ENCODE data around the gene SPO11. TPM values are rescaled to one million over a fixed set of nuclear protein-coding genes. Genes with fewer than 3 reads are reported as not detected.

The SPO11 gene
- total RNA-seq, 2 donors from 2014 or later = 2.6 TPM; not detected in 1

GRCh38 chr20:57323034-57323433 is 6.6 kb upstream of the SPO11 start:
- no peaks in the 10 kb centered on the region for H3K27me3 ChIP-seq (replicated peaks; ENCODE audit: insufficient read depth)
- DNase-seq (ENCODE audit: low spot score) = no peak
- no peak overlapping the region for H3K4me3 ChIP-seq
- no peak for TF ChIP-seq POLR2A (IDR thresholded peaks at IDR 0.05)
- no peak for TF ChIP-seq CTCF (IDR thresholded peaks at IDR 0.05)
- TF ChIP-seq POLR2AphosphoS5 (IDR thresholded peaks at IDR 0.05) = no peak
- WGBS = 18% methylated on average over 6 of the region's 6 CpGs
- no peaks in the 10 kb centered on the region for H3K4me1 ChIP-seq (replicated peaks)
- H3K36me3 ChIP-seq = no peaks in the 10 kb centered on the region
- intact Hi-C loops (cut with DNase I) = no loop called here
- no peak overlapping the region for H3K27ac ChIP-seq
- H3K9me3 ChIP-seq = no peaks in the 10 kb centered on the region

- intact Hi-C loops (cut with DNase I) = no loop called here
- H3K36me3 ChIP-seq = no peaks in the 10 kb centered on the region
- H3K9me3 ChIP-seq = no peaks in the 10 kb centered on the region
- no peak overlapping the region for H3K27ac ChIP-seq
- no peak for TF ChIP-seq CTCF (IDR thresholded peaks at IDR 0.05)
- no peak for TF ChIP-seq POLR2AphosphoS5 (IDR thresholded peaks at IDR 0.05)
- no peak for TF ChIP-seq POLR2A (IDR thresholded peaks at IDR 0.05)
- 86% methylated on average over 12 of the region's 12 CpGs for WGBS
- DNase-seq (ENCODE audit: low spot score) = no peak
- no peaks in the 10 kb centered on the region for H3K4me1 ChIP-seq (replicated peaks)
- no peak overlapping the region for H3K4me3 ChIP-seq
- H3K27me3 ChIP-seq (replicated peaks; ENCODE audit: insufficient read depth) = no peaks in the 10 kb centered on the region
Observed at GRCh38 chr20:57325632-57326356, 3.8 kb upstream of the SPO11 start.

- H3K4me3 ChIP-seq = no peak overlapping the region
- intact Hi-C loops (cut with DNase I) = no loop called here
- peak; percentile 62 for DNase-seq (ENCODE audit: low spot score)
- no peaks in the 10 kb centered on the region for H3K4me1 ChIP-seq (replicated peaks)
- WGBS = 35% methylated on average over 8 of the region's 8 CpGs
- no peak overlapping the region for H3K27ac ChIP-seq
- H3K36me3 ChIP-seq = no peaks in the 10 kb centered on the region
- H3K27me3 ChIP-seq (replicated peaks; ENCODE audit: insufficient read depth) = no peaks in the 10 kb centered on the region
- TF ChIP-seq CTCF (IDR thresholded peaks at IDR 0.05) (no peak), POLR2AphosphoS5 (IDR thresholded peaks at IDR 0.05) (peak; percentile 16)
- H3K9me3 ChIP-seq = no peaks in the 10 kb centered on the region
Observed at GRCh38 chr20:57326667-57327455, 2.7 kb upstream of the SPO11 start.

- intact Hi-C loops (cut with DNase I) = no loop called here
- Histone ChIP-seq H3K27ac (no peak overlapping the region), H3K4me1 (replicated peaks) (no peaks in the 10 kb centered on the region), H3K4me3 (no peak overlapping the region), H3K27me3 (replicated peaks; ENCODE audit: insufficient read depth) (no peaks in the 10 kb centered on the region), H3K9me3 (no peaks in the 10 kb centered on the region), H3K36me3 (no peaks in the 10 kb centered on the region)
- WGBS = 58% methylated on average over 6 of the region's 6 CpGs
- TF ChIP-seq POLR2AphosphoS5 (IDR thresholded peaks at IDR 0.05) = no peak
- no peak for TF ChIP-seq CTCF (IDR thresholded peaks at IDR 0.05)
- TF ChIP-seq POLR2A (IDR thresholded peaks at IDR 0.05) = no peak
- no peak for DNase-seq (ENCODE audit: low spot score)
Observed at GRCh38 chr20:57327820-57328219, 1.8 kb upstream of the SPO11 start.

Data from prostate gland (tissue), 2 donors.